ENCODE data around the gene GATB. TPM values are rescaled to one million over a fixed set of nuclear protein-coding genes. Genes with fewer than 3 reads are reported as not detected.

The GATB gene
- total RNA-seq, 1 experiment from 2014 or later: 20.4 TPM

DNA sequence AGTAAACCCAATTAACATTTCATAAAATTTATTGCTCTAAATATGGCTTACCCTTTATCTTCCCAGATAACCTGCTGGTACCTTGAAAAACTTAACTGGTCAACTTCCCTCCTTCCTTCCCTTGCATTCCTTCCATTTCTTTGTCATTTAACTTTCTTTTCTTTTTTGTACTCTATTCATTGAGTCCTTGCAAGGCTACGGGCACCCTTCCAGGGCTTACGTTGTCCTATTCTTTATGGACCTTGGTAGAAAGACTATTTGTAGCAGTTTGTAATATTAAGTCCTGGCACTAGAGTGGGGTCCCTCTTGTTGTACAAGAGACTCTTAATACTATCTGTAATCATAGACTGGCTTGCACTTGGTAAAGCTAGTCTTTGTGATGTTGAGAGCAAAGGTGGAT is 8.0 kb upstream of the GATB start:
- Histone ChIP-seq H3K9me2 (replicated peaks; ENCODE audit: low read length) (no peaks in the 10 kb centered on the region), H3K9me3 (ENCODE audit: low read length) (peaks cover 2% of the 10 kb centered on the region), H3K27ac (ENCODE audit: low read length) (no peak overlapping the region), H3K9ac (ENCODE audit: low read length) (no peak overlapping the region), H3K36me3 (ENCODE audit: low read depth, low read length) (no peaks in the 10 kb centered on the region), H3K4me1 (ENCODE audit: insufficient read depth, low read length) (no peaks in the 10 kb centered on the region), H3K4me2 (ENCODE audit: low read length) (no peak overlapping the region), H2AFZ (ENCODE audit: low read length) (no peak overlapping the region), H4K20me1 (ENCODE audit: low read length) (no peaks in the 10 kb centered on the region), H3K27me3 (ENCODE audit: low read length) (no peaks in the 10 kb centered on the region), H3K4me3 (ENCODE audit: low read length) (no peak overlapping the region), H3K79me2 (ENCODE audit: low read length) (no peaks in the 10 kb centered on the region), H3F3A (ENCODE audit: low read length, unreplicated experiment) (no peaks in the 10 kb centered on the region)
- ChIA-PET POLR2A (ENCODE audit: unreplicated experiment) (no interaction called here), CTCF (no interaction called here)
- intact Hi-C loops (cut with micrococcal nuclease): loop anchor here (10.0 kb wide), 1 partner anchor 616 kb away; no protein-coding TSS in a partner anchor
- TF ChIP-seq EZH2 (IDR thresholded peaks at IDR 0.05; ENCODE audit: low read length, unreplicated experiment) (no peak), EZH2phosphoT487 (IDR thresholded peaks at IDR 0.05; ENCODE audit: borderline replicate concordance, low read length) (no peak)
- TF ChIP-seq, protein P1, sequence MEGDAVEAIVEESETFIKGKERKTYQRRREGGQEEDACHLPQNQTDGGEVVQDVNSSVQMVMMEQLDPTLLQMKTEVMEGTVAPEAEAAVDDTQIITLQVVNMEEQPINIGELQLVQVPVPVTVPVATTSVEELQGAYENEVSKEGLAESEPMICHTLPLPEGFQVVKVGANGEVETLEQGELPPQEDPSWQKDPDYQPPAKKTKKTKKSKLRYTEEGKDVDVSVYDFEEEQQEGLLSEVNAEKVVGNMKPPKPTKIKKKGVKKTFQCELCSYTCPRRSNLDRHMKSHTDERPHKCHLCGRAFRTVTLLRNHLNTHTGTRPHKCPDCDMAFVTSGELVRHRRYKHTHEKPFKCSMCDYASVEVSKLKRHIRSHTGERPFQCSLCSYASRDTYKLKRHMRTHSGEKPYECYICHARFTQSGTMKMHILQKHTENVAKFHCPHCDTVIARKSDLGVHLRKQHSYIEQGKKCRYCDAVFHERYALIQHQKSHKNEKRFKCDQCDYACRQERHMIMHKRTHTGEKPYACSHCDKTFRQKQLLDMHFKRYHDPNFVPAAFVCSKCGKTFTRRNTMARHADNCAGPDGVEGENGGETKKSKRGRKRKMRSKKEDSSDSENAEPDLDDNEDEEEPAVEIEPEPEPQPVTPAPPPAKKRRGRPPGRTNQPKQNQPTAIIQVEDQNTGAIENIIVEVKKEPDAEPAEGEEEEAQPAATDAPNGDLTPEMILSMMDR (conservative IDR thresholded peaks at IDR 0.05; ENCODE audit: low read depth, low read length): no peak
- BruUV-seq (replicated peaks): no TSS peak
- no peak for DNase-seq
- ATAC-seq: no peak

DNA sequence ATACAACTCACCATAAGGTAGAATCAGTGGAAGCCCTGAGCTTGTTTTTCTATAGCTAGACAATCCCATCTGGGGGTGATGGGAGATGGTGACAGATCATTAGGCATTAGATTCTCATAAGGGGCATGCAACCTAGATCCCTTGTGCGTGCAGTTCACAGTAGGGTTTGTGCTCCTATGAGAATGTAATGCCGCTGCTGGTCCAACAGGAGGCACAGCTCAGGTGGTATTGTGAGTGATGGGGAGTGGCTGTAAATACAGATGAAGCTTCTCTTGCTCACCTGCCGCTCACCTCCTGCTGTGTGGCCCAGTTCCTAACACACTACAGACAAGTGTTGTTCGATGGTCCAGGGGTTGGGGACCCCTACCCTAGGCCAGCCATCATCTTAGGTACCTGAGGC is 5.9 kb upstream of the GATB start:
- no TSS peak for BruUV-seq (replicated peaks)
- no peak overlapping the region for H3K9ac ChIP-seq (ENCODE audit: low read length)
- intact Hi-C loops (cut with micrococcal nuclease): loop anchor here (10.0 kb wide), 1 partner anchor 618 kb away; no protein-coding TSS in a partner anchor
- H3K79me2 ChIP-seq (ENCODE audit: low read length): no peaks in the 10 kb centered on the region
- no peak overlapping the region for H3K27ac ChIP-seq (ENCODE audit: low read length)
- CTCF ChIA-PET: no interaction called here
- H3K9me2 ChIP-seq (replicated peaks; ENCODE audit: low read length): no peaks in the 10 kb centered on the region
- H3K9me3 ChIP-seq (ENCODE audit: low read length): no peaks in the 10 kb centered on the region
- H3K36me3 ChIP-seq (ENCODE audit: low read depth, low read length): no peaks in the 10 kb centered on the region
- POLR2A ChIA-PET (ENCODE audit: unreplicated experiment): no interaction called here
- no peak overlapping the region for H3K4me3 ChIP-seq (ENCODE audit: low read length)
- DNase-seq (peak; percentile 32), ATAC-seq (no peak)
- no peaks in the 10 kb centered on the region for H3K4me1 ChIP-seq (ENCODE audit: insufficient read depth, low read length)
- no peaks in the 10 kb centered on the region for H4K20me1 ChIP-seq (ENCODE audit: low read length)
- no peaks in the 10 kb centered on the region for H3F3A ChIP-seq (ENCODE audit: low read length, unreplicated experiment)
- H3K27me3 ChIP-seq (ENCODE audit: low read length): no peaks in the 10 kb centered on the region
- TF ChIP-seq, protein P1 (conservative IDR thresholded peaks at IDR 0.05; ENCODE audit: low read depth, low read length): peak; percentile 39
- TF ChIP-seq EZH2phosphoT487 (IDR thresholded peaks at IDR 0.05; ENCODE audit: borderline replicate concordance, low read length): no peak
- H2AFZ ChIP-seq (ENCODE audit: low read length): no peak overlapping the region
- H3K4me2 ChIP-seq (ENCODE audit: low read length): no peak overlapping the region

DNA sequence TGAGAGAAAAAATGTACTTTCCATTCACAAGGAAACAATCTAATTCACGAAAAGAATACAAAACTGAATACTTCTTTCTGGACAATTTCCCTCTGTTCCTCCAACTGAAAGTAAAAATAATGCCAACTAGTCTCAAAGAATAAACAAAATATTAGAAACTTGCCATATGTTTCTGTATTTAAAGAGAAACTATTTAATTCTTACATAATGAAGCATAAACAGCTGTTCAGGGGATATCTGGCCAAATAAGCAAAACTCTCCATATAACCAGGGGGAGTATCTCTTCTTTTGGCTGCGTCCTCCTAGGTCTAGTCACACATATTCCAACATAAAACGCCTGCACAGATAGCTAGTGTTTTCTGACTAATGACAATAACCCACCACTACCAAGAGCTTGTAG is 805 bp downstream of the GATB start:
- Histone ChIP-seq H3F3A (ENCODE audit: low read length, unreplicated experiment) (no peaks in the 10 kb centered on the region), H3K9ac (ENCODE audit: low read length) (peak overlapping the region; percentile 96), H3K4me3 (ENCODE audit: low read length) (peak overlapping the region; percentile 96), H3K27ac (ENCODE audit: low read length) (no peak overlapping the region), H3K9me3 (ENCODE audit: low read length) (no peaks in the 10 kb centered on the region), H3K4me1 (ENCODE audit: insufficient read depth, low read length) (peaks cover 3% of the 10 kb centered on the region; the same call in 1 of the 2 replicates), H2AFZ (ENCODE audit: low read length) (peak overlapping the region; percentile 87), H4K20me1 (ENCODE audit: low read length) (no peaks in the 10 kb centered on the region), H3K36me3 (ENCODE audit: low read depth, low read length) (no peaks in the 10 kb centered on the region), H3K79me2 (ENCODE audit: low read length) (peaks cover 8% of the 10 kb centered on the region; the same call in 1 of the 2 replicates), H3K4me2 (ENCODE audit: low read length) (peak overlapping the region; percentile 95), H3K9me2 (replicated peaks; ENCODE audit: low read length) (no peaks in the 10 kb centered on the region), H3K27me3 (ENCODE audit: low read length) (no peaks in the 10 kb centered on the region)
- BruUV-seq (replicated peaks): no TSS peak
- POLR2A ChIA-PET (ENCODE audit: unreplicated experiment): no interaction called here
- intact Hi-C loops (cut with micrococcal nuclease): loop anchor here (2.0 to 10.0 kb wide), 4 partner anchors 232 to 625 kb away; no protein-coding TSS in a partner anchor
- DNase-seq (no peak), ATAC-seq (no peak)
- TF ChIP-seq EZH2 (IDR thresholded peaks at IDR 0.05; ENCODE audit: low read length, unreplicated experiment) (no peak), EZH2phosphoT487 (IDR thresholded peaks at IDR 0.05; ENCODE audit: borderline replicate concordance, low read length) (no peak)
- TF ChIP-seq, protein P1 (conservative IDR thresholded peaks at IDR 0.05; ENCODE audit: low read depth, low read length): no peak
- CTCF ChIA-PET: no interaction called here
